HG03045 (cell line): ENCODE data around the gene EPS15.

Experiments
- ATAC-seq: cut with Tn5 transposase; IDR thresholded peaks from one replicate; pipeline ENCODE4 v1.9.1; 2021; ENCODE audit warnings: mild to moderate bottlenecking, moderate library complexity; ENCODE audit not compliant: unreplicated experiment

EPS15 gene

DNA sequence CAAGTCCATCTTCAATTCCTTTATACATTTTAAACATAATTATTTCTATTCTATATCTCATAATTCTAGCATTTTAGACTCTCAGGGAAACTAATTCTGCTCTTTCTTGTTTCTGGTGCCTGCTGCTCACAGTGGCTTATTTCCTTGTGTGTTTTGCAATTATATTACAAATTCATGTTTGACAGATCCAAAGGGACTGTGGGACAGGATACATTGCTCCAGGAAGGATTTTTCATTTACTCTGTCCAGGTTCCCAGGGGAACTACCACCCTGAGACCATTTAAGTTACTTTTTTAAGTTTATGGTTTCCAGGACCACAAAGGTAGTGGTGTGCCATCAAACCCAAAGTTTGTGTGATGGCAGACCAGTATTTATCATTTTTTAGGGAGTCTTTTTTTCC is 195.3 kb downstream of the EPS15 start:
- no peak for ATAC-seq

DNA sequence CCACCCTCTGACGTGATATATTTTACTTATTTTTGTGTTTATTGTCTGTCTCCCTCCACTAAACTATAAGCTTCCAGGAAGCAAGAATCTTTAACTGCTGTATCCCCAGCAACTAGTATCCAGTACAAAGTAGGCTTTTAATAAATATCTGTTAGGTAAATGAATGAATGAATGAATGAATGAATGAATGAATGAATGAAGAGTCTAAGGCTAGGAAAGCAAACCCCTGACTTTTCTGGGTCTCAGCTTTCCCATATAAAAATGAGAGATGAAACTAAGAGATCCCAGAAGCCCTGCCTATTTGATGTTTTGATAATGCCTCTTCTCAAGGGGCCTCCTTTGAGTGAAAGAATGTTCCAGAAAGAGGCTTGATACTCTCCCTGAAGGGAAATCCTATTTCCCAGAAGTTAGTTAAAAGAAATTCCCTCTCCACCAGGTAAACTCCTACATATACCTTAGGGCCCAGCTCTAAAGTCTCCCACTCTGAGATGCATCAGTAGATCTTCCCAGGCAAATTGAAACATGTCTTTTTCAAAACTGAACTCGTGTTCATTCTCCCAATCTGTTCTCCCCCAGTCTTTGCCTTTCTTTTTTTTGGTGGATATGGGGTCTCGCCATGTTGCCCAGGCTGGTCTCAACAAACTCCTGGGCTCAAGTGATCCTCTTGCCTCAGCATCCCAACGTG is 196.5 kb downstream of the EPS15 start:
- ATAC-seq: no peak

GRCh38 chr1:51321924-51322280 is 197.2 kb downstream of the EPS15 start:
- no peak for ATAC-seq

GRCh38 chr1:51320967-51321923 is 197.8 kb downstream of the EPS15 start:
- ATAC-seq: no peak

DNA sequence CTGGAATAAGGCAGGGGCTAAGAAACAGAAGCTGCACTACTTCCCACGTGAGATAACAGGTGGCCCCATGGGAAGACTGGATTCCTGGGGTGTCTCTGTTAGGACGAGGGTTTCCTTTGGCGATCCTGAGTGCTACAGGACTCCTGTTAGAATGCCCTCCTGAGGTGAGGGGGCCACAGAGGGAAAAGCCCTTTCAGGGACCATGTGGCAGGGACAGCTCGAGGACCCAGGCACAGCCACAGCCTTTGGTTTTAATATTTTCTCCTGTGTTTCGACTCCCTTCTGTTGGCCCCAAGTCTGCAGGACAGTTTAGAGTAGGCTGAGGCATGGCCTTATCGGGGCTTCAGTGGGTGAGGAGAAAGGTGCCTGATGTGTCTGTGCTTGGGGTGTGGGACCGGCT is 201.3 kb downstream of the EPS15 start:
- no peak for ATAC-seq

DNA sequence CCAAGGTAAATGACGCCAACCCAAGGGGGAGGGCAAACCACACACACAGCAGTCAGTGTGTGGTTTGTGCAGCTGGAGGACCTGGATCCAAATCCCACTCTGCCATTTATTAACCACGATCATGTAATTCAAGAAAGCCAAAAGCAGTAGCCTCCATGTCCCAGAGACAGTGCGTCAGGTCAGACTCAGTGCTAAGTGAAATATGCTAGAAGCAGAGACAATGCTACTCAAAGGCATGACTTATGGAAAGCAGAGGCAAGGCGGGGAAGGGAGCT is 202.3 kb downstream of the EPS15 start:
- ATAC-seq: no peak

GRCh38 chr1:51316113-51316845 is 202.8 kb downstream of the EPS15 start:
- ATAC-seq: no peak

DNA sequence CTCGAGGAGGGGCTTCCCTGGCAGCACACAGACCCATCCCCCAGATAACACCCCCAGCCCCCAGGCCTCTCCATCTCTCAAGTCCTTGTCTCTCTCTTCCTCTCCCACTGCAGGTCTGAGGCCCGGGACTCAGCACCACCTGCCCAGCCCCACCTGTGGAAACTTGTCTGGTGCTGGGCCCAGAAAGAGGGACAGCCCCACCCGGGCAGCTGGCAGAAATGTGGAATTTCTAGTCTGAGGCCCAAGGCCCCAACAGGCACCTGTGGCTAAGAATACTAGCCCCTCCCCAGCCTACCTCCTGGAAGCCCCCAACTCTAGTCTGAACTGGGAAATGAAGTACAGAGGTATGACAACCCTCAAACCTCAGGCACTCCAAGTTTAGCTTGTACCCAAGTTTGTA is 204.1 kb downstream of the EPS15 start:
- ATAC-seq: no peak

DNA sequence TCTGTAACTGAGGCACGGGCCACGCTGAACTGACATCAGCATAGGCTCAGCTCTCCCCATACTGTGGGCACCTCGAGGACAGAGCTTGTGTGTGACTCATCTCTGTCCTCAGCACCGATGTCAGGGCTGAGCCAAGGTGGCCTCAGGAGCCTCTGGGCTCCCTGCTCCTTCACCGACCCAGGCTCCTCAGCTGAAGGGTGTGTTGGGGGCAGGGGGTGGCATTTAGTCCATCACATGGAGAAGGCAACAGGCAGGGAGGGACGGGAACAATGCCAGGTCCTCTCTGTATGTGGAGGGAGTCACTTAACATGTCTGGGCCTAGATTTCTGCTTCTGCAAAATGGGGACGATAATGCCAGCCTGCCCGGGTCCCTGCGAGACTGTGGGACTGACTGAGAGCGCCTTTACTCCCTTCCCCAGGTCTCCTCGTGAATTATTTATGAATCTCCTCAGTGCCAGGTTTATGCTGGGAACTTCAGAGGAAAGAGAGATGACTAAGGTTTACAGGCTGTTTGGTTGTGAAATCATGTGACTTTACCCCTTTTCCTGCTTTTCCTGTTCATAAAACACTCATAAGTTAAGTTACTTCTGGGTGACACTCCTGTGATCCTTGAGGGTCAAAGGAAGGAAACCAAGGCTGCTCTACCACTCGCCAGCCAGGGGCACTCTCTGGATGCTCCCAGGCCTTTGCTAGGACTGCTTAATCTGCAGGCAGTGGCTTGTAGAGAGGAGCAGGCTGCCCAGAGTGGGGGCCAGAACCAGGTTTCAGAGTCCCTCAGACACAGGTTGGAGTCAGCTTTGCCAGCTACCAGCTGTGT is 204.9 kb downstream of the EPS15 start:
- no peak for ATAC-seq

DNA sequence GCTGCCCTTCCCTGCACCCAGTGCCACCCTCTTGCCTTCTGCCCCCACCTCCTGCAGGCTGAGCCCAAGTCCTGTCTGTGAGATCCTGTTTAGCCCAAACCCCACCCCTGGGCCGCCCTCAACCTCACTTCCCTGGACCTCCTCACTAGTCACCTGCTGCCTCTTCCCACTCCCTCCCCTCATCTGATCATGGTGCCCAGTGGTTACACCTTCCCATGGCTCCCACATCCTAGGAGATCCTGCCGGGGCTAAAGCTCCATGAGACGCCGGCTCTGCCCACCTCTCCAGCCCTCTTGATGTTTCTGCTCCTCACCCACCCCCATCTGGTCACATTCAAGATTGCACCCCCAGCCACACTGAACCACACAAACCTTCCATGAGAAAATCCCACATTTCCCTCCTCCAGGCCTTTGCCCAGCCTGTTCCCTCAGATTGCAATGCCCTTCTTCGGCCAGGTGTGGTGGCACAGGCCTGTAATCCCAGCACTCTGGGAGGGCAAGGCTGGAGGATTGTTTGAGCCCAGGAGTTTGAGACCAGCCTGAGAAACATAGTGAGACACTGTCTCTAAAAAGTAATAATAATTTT is 205.7 kb downstream of the EPS15 start:
- ATAC-seq: no peak

DNA sequence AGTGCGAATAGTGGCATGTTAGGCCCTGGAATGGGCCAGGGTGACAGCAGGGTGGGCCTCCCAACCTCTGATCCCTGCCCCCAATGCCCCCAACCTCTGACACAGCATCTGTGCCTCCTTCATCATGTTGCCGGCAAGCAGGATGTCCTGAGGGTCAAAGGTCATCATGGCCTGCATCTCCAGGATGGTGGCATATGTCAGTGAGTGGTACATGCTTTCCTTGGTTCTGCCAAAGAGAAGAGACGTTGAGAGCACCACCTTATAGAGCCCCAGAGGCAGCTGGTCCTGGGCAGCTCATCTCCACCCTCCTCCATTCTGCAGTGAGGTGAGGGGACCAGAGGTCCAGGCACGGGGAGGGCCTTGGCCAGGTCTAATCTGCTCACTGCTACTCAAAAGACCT is 206.3 kb downstream of the EPS15 start:
- ATAC-seq: no peak

DNA sequence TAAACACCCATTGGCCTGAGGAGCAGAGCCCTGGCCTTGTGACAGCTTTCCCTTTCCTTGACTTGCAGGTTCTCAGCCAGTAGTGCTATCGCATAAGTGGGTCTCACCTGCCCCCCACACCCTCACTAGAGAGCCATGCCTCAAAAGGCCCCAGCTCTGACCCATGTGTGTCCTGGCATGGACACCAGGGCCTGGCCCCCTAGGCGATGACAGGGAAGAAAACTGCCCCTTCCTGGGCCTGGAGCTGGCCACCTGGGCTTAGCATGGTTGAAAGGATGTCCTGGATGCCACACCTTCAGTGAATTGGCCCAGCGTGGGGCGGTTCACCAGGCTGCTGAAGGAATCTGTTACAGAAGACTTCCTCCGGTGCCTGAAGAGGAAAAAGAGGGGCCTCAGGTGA is 207.2 kb downstream of the EPS15 start:
- ATAC-seq: no peak

DNA sequence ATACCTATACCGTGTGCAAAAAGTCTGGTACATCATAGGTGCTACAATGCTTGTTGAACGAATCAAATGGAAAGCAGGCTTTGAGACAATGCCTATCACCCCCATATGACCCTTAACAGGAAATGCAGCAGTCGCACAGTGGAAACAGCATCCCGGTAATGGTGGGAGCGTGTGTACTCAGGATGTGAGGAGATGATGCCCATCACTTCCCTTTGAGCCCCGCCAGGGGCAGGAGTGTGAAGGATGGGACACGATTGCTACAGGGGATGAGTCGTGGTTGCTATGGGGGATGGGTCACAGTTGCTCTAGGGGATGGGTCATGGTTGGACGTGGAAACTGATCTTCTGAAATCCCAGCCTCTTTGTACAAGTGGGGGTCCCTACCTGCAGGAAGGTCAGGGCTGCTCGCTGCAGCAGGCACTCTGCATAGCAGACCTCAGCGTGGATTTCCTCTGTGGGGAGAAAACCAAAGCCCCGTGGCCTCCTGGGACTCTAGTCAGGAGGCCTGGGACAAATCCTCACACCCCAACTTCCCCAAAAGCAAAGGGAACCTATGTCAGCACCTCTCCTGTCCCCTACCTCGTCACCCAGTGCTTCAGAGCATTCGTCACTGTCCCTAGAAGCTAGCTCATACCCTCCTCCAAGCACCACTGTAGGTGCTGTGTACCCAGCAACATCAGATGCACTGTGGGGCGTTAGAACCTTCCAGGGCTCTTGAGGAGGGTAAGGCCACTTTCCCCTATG is 208.0 kb downstream of the EPS15 start:
- ATAC-seq: no peak

DNA sequence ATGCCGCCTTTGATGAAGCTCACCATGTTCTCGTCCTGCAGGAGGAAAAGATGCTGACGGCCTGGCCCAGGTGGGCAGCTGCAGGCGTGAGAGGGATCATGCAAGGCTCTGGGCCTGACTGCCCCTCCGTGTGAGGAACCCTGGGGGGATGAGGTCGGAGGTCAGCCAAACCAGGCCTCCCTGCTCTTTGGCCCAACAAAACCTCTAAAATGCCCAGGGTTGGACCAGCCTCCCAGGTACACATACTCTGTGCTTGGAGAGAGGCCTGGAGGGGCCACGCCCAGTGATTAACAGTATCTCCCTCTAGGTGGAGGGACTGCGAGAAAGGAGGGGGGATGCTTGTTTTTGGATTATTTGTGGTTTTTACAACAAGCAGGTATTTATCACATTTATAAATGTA is 209.8 kb downstream of the EPS15 start:
- no peak for ATAC-seq

DNA sequence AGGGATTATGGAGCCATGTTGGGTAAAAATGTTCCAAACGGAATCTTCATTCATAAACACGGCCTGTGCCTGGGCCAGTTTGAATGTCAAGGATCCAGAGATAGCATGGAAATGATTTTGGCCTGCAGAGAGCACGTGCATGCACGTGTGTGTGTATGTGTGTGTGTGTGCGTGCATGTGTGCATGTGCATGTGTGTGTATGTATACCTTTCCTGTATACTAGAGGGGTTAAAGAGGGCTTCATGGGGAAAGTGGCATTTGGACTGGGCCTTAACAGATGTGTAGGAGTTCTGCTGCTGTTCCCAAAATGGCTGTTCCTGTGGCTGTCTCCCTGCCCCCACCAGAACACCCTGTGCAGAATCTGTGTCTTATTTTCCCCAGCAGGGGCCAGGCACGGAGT is 210.4 kb downstream of the EPS15 start:
- no peak for ATAC-seq

GRCh38 chr1:51306950-51307349 is 212.1 kb downstream of the EPS15 start:
- ATAC-seq: no peak

DNA sequence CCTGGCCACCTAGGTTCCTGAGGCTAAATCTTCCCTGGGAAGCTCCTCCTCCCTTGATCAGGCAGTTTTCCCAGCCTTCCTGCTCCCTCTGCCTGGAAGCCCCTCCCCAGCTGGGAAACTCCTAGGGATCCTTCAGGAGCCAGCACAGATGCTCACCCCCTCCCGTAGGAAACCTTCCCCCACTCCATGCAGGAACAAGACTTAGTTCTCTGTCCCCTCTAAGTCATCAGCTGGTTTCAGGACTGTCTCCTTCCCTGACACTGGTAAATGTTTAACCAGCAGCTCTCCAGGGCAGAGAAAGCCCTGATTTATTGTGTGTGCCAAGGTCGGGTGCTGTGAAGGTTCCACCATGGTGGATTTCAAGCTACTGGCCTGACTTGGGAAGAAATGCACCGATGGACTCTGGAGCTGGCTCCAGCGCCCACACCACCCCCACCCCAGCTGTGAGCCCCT is 213.7 kb downstream of the EPS15 start:
- no peak for ATAC-seq

GRCh38 chr1:51304360-51304759 is 214.7 kb downstream of the EPS15 start:
- no peak for ATAC-seq
